ENCODE data around the gene SERPINB8.
"Not testable (repeated sequence)": the region's sequence is repeated elsewhere in the genome, so short reads cannot be mapped to it uniquely, and the experiment has no call there.

The SERPINB8 gene, protein sequence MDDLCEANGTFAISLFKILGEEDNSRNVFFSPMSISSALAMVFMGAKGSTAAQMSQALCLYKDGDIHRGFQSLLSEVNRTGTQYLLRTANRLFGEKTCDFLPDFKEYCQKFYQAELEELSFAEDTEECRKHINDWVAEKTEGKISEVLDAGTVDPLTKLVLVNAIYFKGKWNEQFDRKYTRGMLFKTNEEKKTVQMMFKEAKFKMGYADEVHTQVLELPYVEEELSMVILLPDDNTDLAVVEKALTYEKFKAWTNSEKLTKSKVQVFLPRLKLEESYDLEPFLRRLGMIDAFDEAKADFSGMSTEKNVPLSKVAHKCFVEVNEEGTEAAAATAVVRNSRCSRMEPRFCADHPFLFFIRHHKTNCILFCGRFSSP

DNA sequence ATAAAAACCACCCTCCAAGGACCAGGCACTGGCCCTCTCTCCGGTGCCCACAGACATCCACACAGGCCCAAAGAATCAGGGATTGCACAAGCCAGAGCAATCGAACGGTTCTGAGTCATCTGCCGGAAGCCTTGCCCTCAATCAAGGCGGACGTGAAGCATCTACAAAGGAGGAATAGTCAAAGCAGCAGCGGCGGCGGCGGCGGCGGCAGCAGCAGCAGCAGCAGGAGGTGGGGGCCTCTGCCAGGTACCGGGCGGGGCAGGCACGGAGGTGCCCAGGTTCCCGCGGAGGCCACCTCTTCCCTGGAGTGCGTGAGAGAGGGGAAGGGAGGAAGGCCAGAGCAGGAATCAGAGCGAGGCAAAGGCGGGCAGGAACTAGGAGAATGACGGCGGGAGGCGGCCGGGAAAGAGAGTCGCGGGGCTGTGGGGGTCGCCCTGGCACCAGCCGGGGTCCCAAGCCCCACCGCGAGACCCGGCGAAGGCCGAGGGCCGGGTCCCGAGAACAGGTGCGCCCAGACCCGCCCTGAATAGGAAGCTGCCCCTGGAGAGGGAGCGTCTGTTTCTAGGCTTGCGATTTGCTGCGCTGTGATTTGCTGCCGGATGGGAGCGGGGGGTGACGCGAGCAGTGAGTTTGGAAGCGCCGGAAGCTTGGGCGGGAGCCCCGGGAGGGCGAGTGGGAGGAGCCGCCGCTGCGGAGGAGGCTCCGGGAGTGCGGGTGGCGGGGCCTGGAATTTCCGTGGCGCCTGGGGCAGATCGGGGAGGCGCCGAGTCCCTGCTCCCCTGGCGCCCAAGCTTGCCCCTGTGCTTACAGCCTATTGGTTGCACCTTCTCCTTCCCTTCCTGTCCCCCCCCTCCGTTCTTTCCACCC, at the start of gene SERPINB8:
TSS of gene SERPINB8 (plus strand) at position 140 of the 867 bp plus-strand sequence. CDS start 8,228 bp downstream, outside the sequence.
- DNase-seq (ENCODE audit: low spot score): peak; percentile 92

DNA sequence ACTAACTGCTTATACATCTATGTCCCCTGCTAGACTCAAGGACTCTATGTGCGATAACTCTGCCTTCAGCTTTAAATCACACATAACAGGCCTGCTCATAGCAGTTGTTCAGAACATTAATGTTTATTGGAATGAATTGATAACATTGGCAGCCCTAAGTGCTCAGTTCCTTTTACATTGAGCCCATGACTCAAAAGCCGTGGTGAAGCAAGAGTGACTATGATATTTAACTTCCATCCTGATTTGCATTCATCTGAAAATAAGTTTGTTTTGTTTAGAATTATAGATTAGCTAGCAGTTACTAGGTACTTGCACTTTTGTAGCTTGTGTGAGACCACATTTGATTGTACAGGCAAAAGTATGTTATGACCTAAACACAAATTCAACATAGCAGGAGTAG, 47.8 kb upstream of the SERPINB8 start:
- no peak for DNase-seq (ENCODE audit: low spot score)

DNA sequence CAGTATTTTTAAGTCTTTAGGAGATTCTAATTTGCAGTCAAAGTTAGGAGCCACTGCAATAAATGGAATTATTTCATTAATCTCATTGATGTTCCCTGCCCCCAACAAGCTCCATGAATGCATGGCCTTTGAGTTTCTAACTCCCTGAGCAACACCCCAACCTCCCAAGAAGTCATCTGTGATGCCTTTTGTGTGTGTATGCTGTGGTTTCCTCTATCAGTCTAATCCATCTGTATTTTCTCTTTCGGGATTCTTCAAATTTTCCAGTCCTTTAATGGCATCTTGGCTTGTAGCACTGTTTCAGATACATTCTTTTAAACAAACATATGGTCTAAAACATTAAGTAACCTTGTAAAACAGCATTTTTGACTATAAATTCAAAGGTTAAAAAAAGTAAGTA, 45.3 kb upstream of the SERPINB8 start:
- no peak for DNase-seq (ENCODE audit: low spot score)

DNA sequence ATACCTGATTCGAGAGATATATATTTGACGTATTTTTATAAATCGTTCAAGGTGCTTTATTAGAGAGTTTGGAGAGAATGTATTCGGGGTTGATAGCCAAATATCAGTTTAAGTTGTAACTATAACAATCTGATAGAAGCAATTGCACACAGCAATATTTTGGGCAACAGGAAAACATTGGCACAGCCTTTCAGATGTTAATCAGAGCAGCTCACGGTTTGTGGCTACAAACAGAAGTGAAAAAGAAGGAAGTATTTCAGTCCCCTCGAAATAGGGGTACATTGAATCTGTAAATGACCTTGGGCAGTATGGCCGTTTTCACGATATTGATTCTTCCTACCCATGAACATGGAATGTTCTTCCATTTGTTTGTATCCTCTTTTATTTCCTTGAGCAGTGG, 41.5 kb upstream of the SERPINB8 start:
- no peak for DNase-seq (ENCODE audit: low spot score)

DNA sequence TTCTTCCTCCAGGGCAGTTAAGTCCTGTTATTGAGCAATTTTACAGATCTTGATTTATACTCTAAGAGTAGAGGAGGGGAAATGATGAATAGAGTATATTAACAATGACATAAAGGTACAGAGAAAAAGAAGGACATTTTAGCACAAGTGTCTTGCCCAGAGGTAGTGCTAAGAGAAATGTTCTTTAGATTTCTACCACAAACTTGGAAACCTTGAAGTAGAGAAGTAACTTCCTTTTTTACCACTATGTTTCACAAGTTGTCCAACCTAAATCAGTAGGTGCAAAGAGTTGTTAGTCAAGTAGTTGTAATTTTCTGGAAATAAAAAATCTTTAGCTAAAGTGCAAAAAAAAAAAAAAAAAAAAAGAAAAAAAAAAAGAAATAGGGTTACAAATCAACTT, 40.5 kb upstream of the SERPINB8 start:
- not testable (repeated sequence) for DNase-seq (ENCODE audit: low spot score)

DNA sequence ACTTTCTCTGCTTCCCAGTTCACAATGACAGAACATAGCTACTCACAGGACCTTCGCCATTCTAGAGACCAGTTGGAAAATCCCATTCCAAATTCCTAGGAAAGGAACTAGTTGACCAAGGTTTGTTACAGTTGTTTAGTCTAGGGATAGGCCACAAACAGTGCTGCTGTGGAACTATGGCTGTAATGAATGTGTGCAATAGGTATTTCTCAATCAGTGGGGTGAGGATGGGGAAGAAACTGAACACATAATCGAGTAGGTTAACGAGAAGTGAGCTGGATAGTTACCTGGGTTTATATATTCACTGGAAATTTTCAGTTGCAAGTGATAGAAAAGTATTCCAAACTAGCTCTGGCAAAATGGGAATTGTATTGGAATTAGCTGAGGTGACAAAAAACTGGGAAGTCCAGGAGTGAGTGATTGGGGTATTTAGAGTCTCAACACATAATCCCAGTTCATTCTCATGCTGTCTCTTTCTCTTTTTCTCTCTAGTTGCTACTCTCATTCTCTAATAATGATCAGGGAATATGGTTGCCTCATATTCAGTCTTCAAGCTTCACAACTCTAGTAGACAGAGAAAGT, 39.0 kb upstream of the SERPINB8 start:
- DNase-seq (ENCODE audit: low spot score): no peak

DNA sequence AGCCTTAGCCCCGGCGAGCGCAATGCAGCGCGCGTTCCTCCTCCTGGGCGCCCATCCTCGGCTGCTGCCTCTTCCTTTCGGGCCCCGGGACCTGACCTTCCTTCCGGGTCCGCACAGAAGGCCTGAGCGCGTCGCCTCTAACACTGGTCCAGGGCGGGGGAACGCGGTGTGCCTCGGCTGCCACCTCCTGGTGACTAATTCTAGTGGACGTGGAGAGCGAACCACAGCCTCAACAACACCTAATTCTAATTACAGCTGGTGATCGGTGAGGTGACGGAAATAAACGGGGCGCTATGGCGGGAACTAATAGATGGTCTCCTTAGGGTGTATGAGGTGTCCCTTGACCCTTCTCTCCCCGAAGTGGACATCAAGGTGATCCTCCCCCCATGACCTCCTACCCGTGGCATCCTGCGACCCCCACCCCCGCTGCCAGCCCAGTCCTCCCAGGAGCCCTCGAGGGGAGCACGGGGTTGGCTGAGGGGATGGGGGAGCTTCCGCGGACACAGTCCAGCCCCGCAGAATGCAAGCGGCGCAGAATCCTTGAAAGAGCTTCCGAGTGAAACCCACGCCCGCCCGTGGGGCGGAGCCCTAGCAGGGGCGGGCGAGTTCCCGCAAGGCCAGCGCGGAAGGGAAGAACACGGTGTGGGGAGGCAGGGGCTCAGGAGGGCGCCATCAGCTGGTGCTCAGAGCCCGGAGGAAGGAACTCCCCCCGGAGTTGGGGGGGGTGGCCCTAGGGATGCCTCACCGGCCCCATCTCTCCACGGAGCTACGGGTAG, 33.5 kb upstream of the SERPINB8 start:
- peak; percentile 86 for DNase-seq (ENCODE audit: low spot score)

DNA sequence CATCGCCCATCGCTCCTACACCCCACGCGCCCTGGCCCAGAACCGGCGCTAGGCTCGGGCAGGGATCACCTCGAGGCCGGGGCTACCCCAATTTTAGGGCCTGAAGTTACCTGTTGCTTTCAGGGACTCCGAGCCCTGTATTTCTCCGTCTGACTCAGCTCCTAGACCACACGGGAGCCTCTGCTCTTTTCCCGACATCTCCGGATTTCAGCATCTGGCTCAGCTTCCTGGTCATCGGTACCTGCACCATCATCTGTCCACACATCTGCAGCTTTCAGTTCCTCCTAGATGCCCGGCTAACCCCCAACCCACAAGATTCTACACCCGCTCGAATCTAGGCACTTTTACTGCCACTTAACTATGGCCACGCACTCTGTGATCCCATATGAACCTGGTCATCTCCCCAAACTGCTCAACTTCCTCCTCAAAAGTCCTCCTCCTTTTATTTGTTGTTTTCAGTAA, 32.9 kb upstream of the SERPINB8 start:
- DNase-seq (ENCODE audit: low spot score): no peak

DNA sequence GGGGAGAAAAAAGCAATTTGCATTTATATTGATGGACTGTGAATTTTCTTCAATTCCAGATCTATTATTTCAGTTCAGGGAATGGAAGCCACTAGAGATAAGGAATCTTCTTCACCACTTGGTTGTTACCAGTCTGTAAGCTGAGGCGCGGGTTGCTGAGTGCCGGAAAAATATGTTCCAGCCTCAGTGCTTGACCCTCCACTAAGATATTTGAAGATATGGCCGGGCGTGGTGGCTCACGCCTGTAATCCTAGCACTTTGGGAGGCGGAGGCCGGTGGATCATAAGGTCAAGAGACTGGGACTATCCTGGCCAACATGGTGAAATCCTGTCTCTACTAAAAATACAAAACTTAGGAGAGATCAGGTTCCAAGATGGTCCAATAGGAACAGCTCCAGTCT, 29.9 kb upstream of the SERPINB8 start:
- DNase-seq (ENCODE audit: low spot score): no peak

DNA sequence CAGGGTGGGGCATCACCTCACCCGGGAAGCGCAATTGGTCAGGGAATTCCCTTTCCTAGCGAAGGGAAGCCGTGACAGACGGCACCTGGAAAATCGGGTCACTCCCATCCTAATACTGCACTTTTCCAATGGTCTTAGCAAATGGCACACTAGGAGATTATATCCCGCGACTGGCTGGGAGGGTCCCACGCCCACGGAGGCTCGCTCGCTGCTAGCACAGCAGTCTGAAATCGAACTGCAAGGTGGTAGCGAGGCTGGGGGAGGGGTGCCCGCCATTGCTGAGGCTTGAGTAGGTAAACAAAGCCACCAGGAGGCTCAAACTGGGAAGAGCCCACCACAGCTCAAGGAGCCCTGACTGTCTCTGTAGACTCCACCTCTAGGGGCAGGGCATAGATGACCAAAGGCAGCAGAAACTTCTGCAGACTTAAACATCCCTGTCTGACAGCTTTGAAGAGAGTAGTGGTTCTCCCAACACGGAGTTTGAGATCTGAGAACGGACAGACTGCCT, 29.3 kb upstream of the SERPINB8 start:
- not testable (repeated sequence) for DNase-seq (ENCODE audit: low spot score)

DNA sequence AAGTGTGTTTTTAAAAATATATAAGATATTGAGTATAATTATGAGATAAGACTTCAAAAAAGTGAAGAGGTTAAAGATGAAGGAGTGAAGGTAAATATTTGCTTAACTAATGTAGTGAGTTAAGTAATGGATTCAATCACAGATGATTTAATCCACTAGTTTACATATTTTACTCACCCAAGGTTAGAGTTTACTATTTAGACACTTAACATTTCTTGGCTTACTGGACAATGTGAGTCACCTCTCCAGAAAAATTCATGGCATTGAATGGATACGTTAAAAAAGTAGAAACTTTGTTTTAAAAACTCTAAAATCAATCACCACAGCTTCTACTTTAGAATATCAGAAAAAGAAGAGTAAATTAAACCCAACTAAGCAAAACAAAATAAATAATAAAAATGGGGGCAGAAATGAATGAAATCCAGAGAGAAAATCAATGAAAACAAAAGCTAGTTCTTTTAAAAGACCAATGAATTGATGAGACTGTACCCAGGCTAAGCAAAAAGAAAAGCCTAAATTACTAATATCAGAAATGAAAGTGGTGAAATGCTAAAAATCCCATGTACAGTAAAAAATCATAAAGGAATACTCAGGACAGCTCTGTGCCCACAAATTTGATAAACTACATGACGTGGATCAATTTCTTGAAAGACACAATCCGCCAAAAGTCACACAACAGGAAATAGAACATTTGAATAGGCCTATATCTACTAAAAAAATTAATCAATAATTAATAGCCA, 22.7 kb upstream of the SERPINB8 start:
- no peak for DNase-seq (ENCODE audit: low spot score)

DNA sequence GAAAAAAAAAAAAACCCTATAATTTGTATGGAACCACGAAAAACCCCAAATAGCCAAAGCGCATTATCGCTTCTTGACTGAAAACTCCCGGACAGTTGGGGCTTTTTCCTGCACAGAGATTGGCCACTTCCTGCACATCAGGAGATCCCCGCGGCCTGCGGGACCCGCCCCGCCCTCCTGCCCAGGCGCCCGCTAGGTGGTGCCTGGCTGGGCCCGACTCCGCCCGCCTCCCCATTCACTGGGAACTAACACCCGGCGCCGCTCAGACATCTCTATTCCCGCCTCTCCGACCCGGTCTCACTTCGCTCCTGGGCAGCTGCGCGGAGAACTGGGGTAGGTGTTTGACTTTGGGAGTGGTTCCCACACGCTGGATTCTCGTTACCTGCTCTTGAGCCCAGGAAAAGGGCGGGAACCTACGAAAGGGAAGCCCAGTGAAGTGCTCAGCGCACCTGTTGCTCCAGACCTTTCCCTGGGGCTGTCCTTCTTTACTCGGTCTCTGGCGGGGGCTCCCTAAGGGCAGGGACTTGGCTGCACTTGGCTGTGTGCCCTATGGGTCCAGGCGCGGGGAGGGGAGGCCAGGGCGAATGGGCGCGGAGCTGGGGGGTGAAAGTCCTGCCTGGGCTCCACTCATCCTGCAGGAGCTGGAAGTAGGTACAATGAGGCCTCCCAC, 20.7 kb upstream of the SERPINB8 start, which contains the start of gene HMSD:
TSS of gene HMSD (plus strand) at position 234 of the 670 bp plus-strand sequence. CDS start 4,155 bp downstream, outside the sequence.
- DNase-seq (ENCODE audit: low spot score): peak; percentile 83

DNA sequence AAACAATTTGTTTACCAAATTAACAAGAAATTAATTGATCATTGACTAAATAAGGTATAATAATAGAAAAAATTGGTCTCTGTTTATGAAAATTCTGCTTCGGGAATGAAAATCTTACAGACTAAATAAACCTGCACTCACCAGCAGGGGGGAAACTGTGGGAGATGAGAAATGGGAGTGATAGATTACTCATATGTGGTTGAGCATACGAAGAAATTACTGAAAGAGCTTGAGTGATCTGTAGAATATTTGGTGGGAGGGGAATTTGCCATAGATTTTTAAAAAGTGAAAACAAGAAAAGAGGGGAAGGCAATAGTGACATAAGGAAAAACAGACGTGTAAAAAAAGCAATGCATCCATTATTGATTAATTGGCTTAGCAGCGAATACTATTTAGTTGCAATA, 18.6 kb upstream of the SERPINB8 start:
- DNase-seq (ENCODE audit: low spot score): no peak

DNA sequence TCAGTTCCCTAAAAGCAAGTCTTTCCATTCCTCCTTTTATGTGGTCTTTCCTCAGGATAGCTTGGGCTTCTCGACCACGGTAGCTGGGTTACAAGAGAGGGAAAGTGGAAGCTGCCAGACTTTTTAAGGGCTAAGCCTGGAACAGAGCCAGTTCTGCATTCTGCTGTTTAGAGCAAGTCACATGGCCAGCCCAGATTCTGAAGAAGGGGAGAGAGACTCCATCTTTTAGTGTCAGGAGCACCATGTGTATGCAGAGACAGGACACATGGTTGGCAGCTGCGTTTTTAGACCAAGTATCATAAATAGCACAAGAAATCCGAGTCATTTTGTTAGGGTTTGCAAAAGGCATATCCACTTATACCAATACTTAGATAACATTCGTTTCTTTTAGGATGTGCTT, 16.1 kb upstream of the SERPINB8 start:
- DNase-seq (ENCODE audit: low spot score): no peak

DNA sequence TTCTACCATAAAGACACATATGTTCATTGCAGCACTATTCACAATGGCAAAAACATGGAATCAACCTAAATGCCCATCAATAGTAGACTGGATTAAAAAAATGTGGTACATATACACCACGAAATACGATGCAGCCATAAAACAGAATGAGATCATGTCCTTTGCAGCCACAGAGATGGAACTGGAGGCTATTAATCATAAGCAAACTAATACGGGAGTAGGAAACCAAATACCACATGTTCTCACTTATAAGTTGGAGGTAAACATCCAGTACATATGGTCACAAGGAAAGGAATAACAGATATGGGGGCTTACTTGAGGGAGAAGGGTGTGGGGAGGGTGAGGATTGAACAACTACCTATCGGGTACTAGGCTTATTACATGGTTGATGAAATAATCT, 13.1 kb upstream of the SERPINB8 start:
- DNase-seq (ENCODE audit: low spot score): no peak

DNA sequence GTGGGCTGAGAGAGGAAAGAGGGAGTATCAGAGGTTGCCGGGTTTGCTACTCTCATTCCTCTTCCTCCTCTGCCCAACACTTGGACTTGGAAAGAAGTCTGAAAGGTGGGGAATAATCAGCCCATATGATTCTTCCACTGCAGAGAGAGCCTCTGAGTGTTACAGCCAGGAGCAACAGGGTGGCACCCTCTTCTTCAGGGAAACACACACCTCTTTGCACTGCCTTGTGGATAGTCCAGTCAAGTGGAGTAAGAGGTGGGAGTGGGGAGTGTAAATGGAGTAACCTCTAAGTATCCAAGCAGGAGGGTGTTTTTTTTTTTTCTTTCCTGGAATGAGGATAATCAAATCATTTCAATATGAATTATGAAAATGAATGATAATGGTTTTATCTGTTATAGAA, 9.0 kb upstream of the SERPINB8 start:
- no peak for DNase-seq (ENCODE audit: low spot score)

DNA sequence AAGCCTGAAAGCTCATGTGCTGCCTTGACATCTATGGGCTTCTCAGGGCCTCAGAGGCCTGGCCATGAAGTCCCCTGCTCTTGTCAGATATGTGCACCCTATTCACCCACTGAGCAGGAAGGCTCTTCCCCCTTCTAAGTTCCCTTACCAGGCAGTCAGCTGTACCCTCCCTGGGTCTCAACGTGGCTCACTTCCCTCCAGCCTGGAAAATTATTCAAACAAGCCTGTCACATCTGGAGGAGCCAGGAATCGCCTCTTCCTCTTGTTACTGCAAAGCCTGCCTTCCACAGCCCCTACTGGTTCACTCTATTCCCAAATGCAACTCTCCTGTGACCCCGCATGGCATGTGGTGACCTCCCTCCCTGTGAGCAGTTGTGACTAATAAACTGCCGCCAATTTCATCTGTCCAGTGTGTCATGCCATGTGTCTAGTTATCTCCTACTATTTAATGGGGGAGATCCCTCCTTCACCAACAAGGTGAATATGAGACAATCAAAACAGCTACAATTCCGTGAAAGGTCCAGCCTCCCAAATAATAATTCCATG, 8.4 kb upstream of the SERPINB8 start:
- DNase-seq (ENCODE audit: low spot score): no peak

DNA sequence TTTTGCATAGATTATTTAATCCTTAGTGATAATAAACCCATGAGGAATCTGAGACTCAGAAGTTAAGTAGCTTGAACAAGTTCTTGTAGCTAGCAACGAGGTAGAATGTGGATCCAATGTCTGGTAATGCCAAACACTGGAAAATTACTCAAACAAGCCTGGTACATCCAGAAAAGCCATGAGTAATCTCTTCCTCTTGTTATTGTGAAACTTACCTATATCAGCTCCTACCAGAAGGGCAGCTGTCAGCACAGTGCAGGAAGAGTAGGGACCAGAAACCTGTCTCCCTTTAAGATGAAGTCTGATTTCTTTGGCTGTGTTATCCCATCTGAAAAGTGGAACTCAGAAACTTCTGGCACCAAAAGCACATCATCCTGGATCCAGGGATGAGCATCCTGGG, 7.7 kb upstream of the SERPINB8 start:
- DNase-seq (ENCODE audit: low spot score): no peak

DNA sequence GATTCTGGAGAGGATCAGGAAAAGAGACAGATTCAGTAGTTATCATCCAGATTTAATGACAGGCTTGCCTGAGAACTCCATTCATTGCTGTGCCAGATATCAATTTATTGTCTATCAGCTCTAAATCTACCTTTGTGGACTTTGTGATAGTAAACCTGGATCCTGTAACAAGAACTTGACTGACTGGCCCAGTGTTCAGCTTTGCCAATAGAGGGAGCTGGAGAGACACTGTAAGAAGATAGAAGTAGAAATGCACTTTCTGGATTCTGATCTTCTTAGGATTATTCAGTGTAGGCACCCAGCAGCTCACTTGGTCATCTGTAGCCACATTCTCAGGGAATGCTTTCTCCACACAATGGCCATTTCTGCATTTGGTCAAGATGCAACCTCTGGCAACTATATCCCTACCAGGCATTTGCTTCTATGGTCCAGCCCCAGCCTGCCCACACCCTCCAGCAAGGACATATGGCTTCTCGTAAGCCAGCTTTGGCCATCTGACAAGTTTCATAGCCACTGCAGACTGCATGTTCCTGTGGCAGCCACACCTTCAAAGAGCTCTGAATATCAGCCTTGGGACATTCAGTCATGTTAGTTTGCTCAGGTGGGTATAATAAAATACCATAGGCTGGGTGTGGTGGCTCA, 6.1 kb upstream of the SERPINB8 start:
- no peak for DNase-seq (ENCODE audit: low spot score)
